Stimulated activated CD8-positive, alpha-beta memory T cell treated with anti-CD3 and anti-CD28 coated beads, Interleukin-12 subunit alpha, Interleukin-12 subunit beta, amount 100 ng/mL, for 1 hour (primary cell): ENCODE data around the gene PTPN4.

Experiments used
- DNase-seq: peaks from one replicate; pipeline ENCODE4 v3.0.0-alpha.2; 2020; ENCODE audit warnings: low read depth

Gene PTPN4

GRCh38 chr2:119853777-119854399, 94.2 kb downstream of the PTPN4 start:
- DNase-seq: no peak

- DNase-seq: no peak
Observed at GRCh38 chr2:119856469-119856901, 96.8 kb downstream of the PTPN4 start.

- no peak for DNase-seq
Observed at GRCh38 chr2:119857742-119858141, 98.0 kb downstream of the PTPN4 start.

GRCh38 chr2:119859528-119859927, 99.8 kb downstream of the PTPN4 start:
- DNase-seq: no peak

GRCh38 chr2:119860924-119861323, 101.2 kb downstream of the PTPN4 start:
- no peak for DNase-seq

- DNase-seq: no peak
Observed at GRCh38 chr2:119862127-119862889, 102.6 kb downstream of the PTPN4 start.

GRCh38 chr2:119864318-119864717, 104.6 kb downstream of the PTPN4 start:
- DNase-seq: no peak

GRCh38 chr2:119871725-119872124, 112.0 kb downstream of the PTPN4 start:
- no peak for DNase-seq

GRCh38 chr2:119873350-119874315, 113.9 kb downstream of the PTPN4 start:
- DNase-seq: no peak

GRCh38 chr2:119879502-119879901, 119.8 kb downstream of the PTPN4 start:
- no peak for DNase-seq

GRCh38 chr2:119888680-119889079, 129.0 kb downstream of the PTPN4 start:
- DNase-seq: no peak

GRCh38 chr2:119897736-119898395, 138.1 kb downstream of the PTPN4 start:
- no peak for DNase-seq

- DNase-seq: no peak
Observed at GRCh38 chr2:119901013-119901412, 141.3 kb downstream of the PTPN4 start.

- no peak for DNase-seq
Observed at GRCh38 chr2:119910566-119910965, 150.8 kb downstream of the PTPN4 start.

- no peak for DNase-seq
Observed at GRCh38 chr2:119914266-119914665, 154.5 kb downstream of the PTPN4 start.

GRCh38 chr2:119921825-119922224, 162.1 kb downstream of the PTPN4 start:
- DNase-seq: no peak

GRCh38 chr2:119922699-119923098, 163.0 kb downstream of the PTPN4 start:
- DNase-seq: no peak

- DNase-seq: peak; percentile 3
Observed at GRCh38 chr2:119929537-119929936, 169.8 kb downstream of the PTPN4 start.

- DNase-seq: no peak
Observed at GRCh38 chr2:119932809-119933208, 173.1 kb downstream of the PTPN4 start.

- DNase-seq: no peak
Observed at GRCh38 chr2:119934319-119934718, 174.6 kb downstream of the PTPN4 start.

GRCh38 chr2:119937680-119938079, 178.0 kb downstream of the PTPN4 start:
- no peak for DNase-seq

GRCh38 chr2:119939915-119940314, 180.2 kb downstream of the PTPN4 start:
- no peak for DNase-seq
